Karpas-422 (cell line): ENCODE measurements around the gene SCARB2. TPM values are rescaled to one million over a fixed set of nuclear protein-coding genes. Genes with fewer than 3 reads are reported as not detected.

ENCODE experiments used
- DNase-seq: peaks from one replicate; pipeline ENCODE4 v3.0.0-alpha.2; 2015
- H2AFZ ChIP-seq: fragments of 200-600 bp; sonication (generic); 2 replicates; pipeline ENCODE4 v1.6.1; 2014; ENCODE audit warnings: antibody characterized with exemption, low read length, mixed read lengths
- H3K27ac ChIP-seq: fragments of 200-600 bp; sonication (generic); 2 replicates; pipeline ENCODE4 v1.5.1; 2014; ENCODE audit warnings: mild to moderate bottlenecking, low read length, moderate library complexity
- H3K27me3 ChIP-seq: fragments of 200-600 bp; sonication (generic); 2 replicates; pipeline ENCODE4 v1.6.1; 2014; ENCODE audit warnings: low read length, mixed read lengths
- H3K36me3 ChIP-seq: fragments of 200-600 bp; sonication (generic); 2 replicates; pipeline ENCODE4 v1.6.1; 2014; ENCODE audit warnings: low read length, mixed read lengths; ENCODE audit not compliant: insufficient read depth
- H3K4me1 ChIP-seq: fragments of 200-600 bp; sonication (generic); 2 replicates; pipeline ENCODE4 v1.6.1; 2014; ENCODE audit warnings: mild to moderate bottlenecking, low read length, mixed read lengths
- H3K4me2 ChIP-seq: fragments of 200-600 bp; sonication (generic); 2 replicates; pipeline ENCODE4 v1.6.1; 2014; ENCODE audit warnings: low read length, low read depth, mild to moderate bottlenecking; ENCODE audit not compliant: poor library complexity, severe bottlenecking
- H3K4me3 ChIP-seq: fragments of 200-600 bp; sonication (generic); 2 replicates; pipeline ENCODE4 v1.5.1; 2014; ENCODE audit warnings: mild to moderate bottlenecking, antibody characterized with exemption, low read length, mixed read lengths
- H3K79me2 ChIP-seq: fragments of 200-600 bp; sonication (generic); 2 replicates; pipeline ENCODE4 v1.6.1; 2014; ENCODE audit warnings: mild to moderate bottlenecking, low read length, mixed read lengths
- H3K9ac ChIP-seq: fragments of 200-600 bp; sonication (generic); 2 replicates; pipeline ENCODE4 v1.6.0; 2014; ENCODE audit warnings: low read length
- H3K9me2 ChIP-seq: fragments of 200-600 bp; sonication (generic), shearing (Covaris generic); replicated peaks from 2 replicates; pipeline ENCODE4 v1.6.0; 2014; ENCODE audit warnings: mild to moderate bottlenecking, low read length, moderate library complexity; ENCODE audit not compliant: insufficient read depth
- H3K9me3 ChIP-seq: fragments of 300-700, 200-600 bp; sonication (generic); 2 replicates; pipeline ENCODE4 v1.6.1; 2014; ENCODE audit warnings: low read length, mixed read lengths
- H4K20me1 ChIP-seq: fragments of 200-600 bp; sonication (generic); 2 replicates; pipeline ENCODE4 v1.6.1; 2014; ENCODE audit warnings: mild to moderate bottlenecking, antibody characterized with exemption, low read length, low read depth; ENCODE audit not compliant: insufficient read depth
- total RNA-seq: library from RNA; depleted of rRNA; stranded (reverse); fragments of >200 nt; shearing (Covaris generic); gene quantifications from 2 replicates; pipeline ENCODE4 v1.2.3, GENCODE V29; 2014; ENCODE audit warnings: low replicate concordance

The SCARB2 gene
- total RNA-seq, 1 experiment from 2014 or later: 6.8 TPM

- Histone ChIP-seq H4K20me1 (no peaks in the 10 kb centered on the region), H3K36me3 (no peaks in the 10 kb centered on the region), H2AFZ (no peak overlapping the region), H3K9me2 (no peaks in the 10 kb centered on the region), H3K4me3 (no peak overlapping the region), H3K9me3 (no peaks in the 10 kb centered on the region), H3K27ac (no peak overlapping the region), H3K79me2 (no peaks in the 10 kb centered on the region), H3K9ac (no peak overlapping the region), H3K4me1 (peaks cover 10% of the 10 kb centered on the region; the same call in 1 of the 2 replicates), H3K27me3 (no peaks in the 10 kb centered on the region), H3K4me2 (no peak overlapping the region)
- DNase-seq: no peak
Observed at GRCh38 chr4:76178296-76178695, 35.3 kb downstream of the SCARB2 start.

- Histone ChIP-seq H3K4me2 (no peak overlapping the region), H3K36me3 (no peaks in the 10 kb centered on the region), H3K27ac (no peak overlapping the region), H2AFZ (no peak overlapping the region), H4K20me1 (no peaks in the 10 kb centered on the region), H3K9ac (no peak overlapping the region), H3K79me2 (no peaks in the 10 kb centered on the region), H3K27me3 (no peaks in the 10 kb centered on the region), H3K9me2 (no peaks in the 10 kb centered on the region), H3K9me3 (no peaks in the 10 kb centered on the region), H3K4me3 (no peak overlapping the region), H3K4me1 (peaks cover 10% of the 10 kb centered on the region; the same call in 1 of the 2 replicates)
- no peak for DNase-seq
Observed at GRCh38 chr4:76177709-76178108, 35.9 kb downstream of the SCARB2 start.

GRCh38 chr4:76175336-76175735 lies 38.3 kb downstream of the SCARB2 start:
- Histone ChIP-seq H3K9me3 (no peaks in the 10 kb centered on the region), H3K27ac (no peak overlapping the region), H3K36me3 (no peaks in the 10 kb centered on the region), H3K79me2 (no peaks in the 10 kb centered on the region), H3K4me1 (peaks cover 10% of the 10 kb centered on the region; the same call in 1 of the 2 replicates), H3K4me3 (no peak overlapping the region), H3K27me3 (no peaks in the 10 kb centered on the region), H4K20me1 (no peaks in the 10 kb centered on the region), H3K9ac (no peak overlapping the region), H3K4me2 (no peak overlapping the region), H2AFZ (no peak overlapping the region), H3K9me2 (no peaks in the 10 kb centered on the region)
- no peak for DNase-seq

- Histone ChIP-seq H3K9ac (no peak overlapping the region), H3K4me1 (peaks cover 10% of the 10 kb centered on the region; the same call in 1 of the 2 replicates), H3K79me2 (no peaks in the 10 kb centered on the region), H2AFZ (no peak overlapping the region), H3K4me3 (no peak overlapping the region), H3K9me3 (no peaks in the 10 kb centered on the region), H3K27ac (no peak overlapping the region), H3K27me3 (no peaks in the 10 kb centered on the region), H3K36me3 (no peaks in the 10 kb centered on the region), H3K4me2 (no peak overlapping the region), H3K9me2 (no peaks in the 10 kb centered on the region), H4K20me1 (no peaks in the 10 kb centered on the region)
- no peak for DNase-seq
Observed at GRCh38 chr4:76174216-76174615, 39.4 kb downstream of the SCARB2 start.

- Histone ChIP-seq H3K36me3 (no peaks in the 10 kb centered on the region), H3K4me1 (no peaks in the 10 kb centered on the region), H2AFZ (no peak overlapping the region), H3K9ac (no peak overlapping the region), H3K27me3 (no peaks in the 10 kb centered on the region), H3K9me3 (no peaks in the 10 kb centered on the region), H3K79me2 (no peaks in the 10 kb centered on the region), H3K9me2 (no peaks in the 10 kb centered on the region), H3K4me2 (no peak overlapping the region), H4K20me1 (no peaks in the 10 kb centered on the region), H3K27ac (no peak overlapping the region), H3K4me3 (no peak overlapping the region)
- DNase-seq: no peak
Observed at GRCh38 chr4:76168688-76169087, 44.9 kb downstream of the SCARB2 start.

GRCh38 chr4:76166480-76166879 lies 47.1 kb downstream of the SCARB2 start:
- Histone ChIP-seq H3K36me3 (no peaks in the 10 kb centered on the region), H3K27me3 (no peaks in the 10 kb centered on the region), H4K20me1 (no peaks in the 10 kb centered on the region), H3K4me1 (no peaks in the 10 kb centered on the region), H3K9me2 (no peaks in the 10 kb centered on the region), H3K4me2 (no peak overlapping the region), H3K9me3 (no peaks in the 10 kb centered on the region), H3K4me3 (no peak overlapping the region), H2AFZ (no peak overlapping the region), H3K27ac (no peak overlapping the region), H3K9ac (no peak overlapping the region), H3K79me2 (no peaks in the 10 kb centered on the region)
- no peak for DNase-seq

- H3K9ac ChIP-seq: no peak overlapping the region
- H3K36me3 ChIP-seq: no peaks in the 10 kb centered on the region
- no peaks in the 10 kb centered on the region for H3K9me2 ChIP-seq
- no peaks in the 10 kb centered on the region for H3K27me3 ChIP-seq
- no peak overlapping the region for H3K27ac ChIP-seq
- H4K20me1 ChIP-seq: no peaks in the 10 kb centered on the region
- no peak for DNase-seq
- no peak overlapping the region for H2AFZ ChIP-seq
- no peak overlapping the region for H3K4me3 ChIP-seq
- H3K79me2 ChIP-seq: no peaks in the 10 kb centered on the region
- H3K9me3 ChIP-seq: no peaks in the 10 kb centered on the region
- no peaks in the 10 kb centered on the region for H3K4me1 ChIP-seq
- no peak overlapping the region for H3K4me2 ChIP-seq
Observed at GRCh38 chr4:76160355-76160754, 53.3 kb downstream of the SCARB2 start.

GRCh38 chr4:76156635-76157034 lies 57.0 kb downstream of the SCARB2 start:
- DNase-seq: no peak
- H3K9me2 ChIP-seq: no peaks in the 10 kb centered on the region

GRCh38 chr4:76155979-76156378 lies 57.6 kb downstream of the SCARB2 start:
- no peaks in the 10 kb centered on the region for H3K27me3 ChIP-seq
- DNase-seq: no peak
- no peak overlapping the region for H3K4me2 ChIP-seq

More at GRCh38 chr4:76156635-76157034, 57.0 kb downstream of the SCARB2 start:
- Histone ChIP-seq H4K20me1 (no peaks in the 10 kb centered on the region), H3K9me3 (no peaks in the 10 kb centered on the region), H3K4me3 (no peak overlapping the region), H3K36me3 (no peaks in the 10 kb centered on the region), H3K4me1 (no peaks in the 10 kb centered on the region), H3K27ac (no peak overlapping the region), H3K9ac (no peak overlapping the region), H3K27me3 (no peaks in the 10 kb centered on the region), H3K79me2 (no peaks in the 10 kb centered on the region), H3K4me2 (no peak overlapping the region), H2AFZ (no peak overlapping the region)

More at GRCh38 chr4:76155979-76156378, 57.6 kb downstream of the SCARB2 start:
- Histone ChIP-seq H3K79me2 (no peaks in the 10 kb centered on the region), H3K9ac (no peak overlapping the region), H3K4me1 (no peaks in the 10 kb centered on the region), H2AFZ (no peak overlapping the region), H3K9me2 (no peaks in the 10 kb centered on the region), H3K9me3 (no peaks in the 10 kb centered on the region), H3K27ac (no peak overlapping the region), H3K4me3 (no peak overlapping the region), H4K20me1 (no peaks in the 10 kb centered on the region), H3K36me3 (no peaks in the 10 kb centered on the region)
